GM21360 (cell line): ENCODE measurements around the gene MIER3.

Experiments
- ATAC-seq: cut with Tn5 transposase; IDR thresholded peaks from one replicate; pipeline ENCODE4 v1.9.1; 2021; ENCODE audit warnings: mild to moderate bottlenecking, moderate library complexity; ENCODE audit not compliant: unreplicated experiment

Gene MIER3

GRCh38 chr5:56900858-56901578 is 50.9 kb downstream of the MIER3 start:
- ATAC-seq = no peak

- ATAC-seq = no peak
Observed at GRCh38 chr5:56900395-56900794, 51.5 kb downstream of the MIER3 start.

GRCh38 chr5:56898213-56898612 is 53.7 kb downstream of the MIER3 start:
- ATAC-seq = no peak

- no peak for ATAC-seq
Observed at GRCh38 chr5:56896763-56897162, 55.2 kb downstream of the MIER3 start.

- no peak for ATAC-seq
Observed at GRCh38 chr5:56893251-56893951, 58.5 kb downstream of the MIER3 start.

GRCh38 chr5:56881571-56881970 is 70.4 kb downstream of the MIER3 start:
- no peak for ATAC-seq

- ATAC-seq = no peak
Observed at GRCh38 chr5:56876327-56876726, 75.6 kb downstream of the MIER3 start.

- ATAC-seq = no peak
Observed at GRCh38 chr5:56873056-56873455, 78.9 kb downstream of the MIER3 start.

- ATAC-seq = no peak
Observed at GRCh38 chr5:56871777-56872176, 80.1 kb downstream of the MIER3 start.
